Activated naive CD4-positive, alpha-beta T cell (primary cell): Measurements from ENCODE around the gene CNTLN.
"Not testable (repeated sequence)": the region's sequence is repeated elsewhere in the genome, so short reads cannot be mapped to it uniquely, and the experiment has no call there.

Experiments
- DNase-seq, 4 experiments: peaks; one replicate each; lab custom pipeline; 2025; lab: John Stamatoyannopoulos, UW

CNTLN gene

GRCh38 chr9:17171309-17172094, 36.7 kb downstream of the CNTLN start:
- DNase-seq = no peak

- not testable (repeated sequence) for DNase-seq
Measured at GRCh38 chr9:17177496-17177895, 42.7 kb downstream of the CNTLN start.

- DNase-seq = no peak
Measured at GRCh38 chr9:17185481-17186029, 50.7 kb downstream of the CNTLN start.

GRCh38 chr9:17191082-17191481, 56.2 kb downstream of the CNTLN start:
- DNase-seq = no peak

- DNase-seq = no peak
Measured at GRCh38 chr9:17204611-17205152, 69.8 kb downstream of the CNTLN start.

GRCh38 chr9:17216011-17216410, 81.2 kb downstream of the CNTLN start:
- no peak for DNase-seq

GRCh38 chr9:17216646-17217045, 81.8 kb downstream of the CNTLN start:
- DNase-seq = no peak

GRCh38 chr9:17217272-17217671, 82.4 kb downstream of the CNTLN start:
- DNase-seq = no peak

- DNase-seq = no peak
Measured at GRCh38 chr9:17219261-17219660, 84.4 kb downstream of the CNTLN start.

- no peak for DNase-seq
Measured at GRCh38 chr9:17222932-17223331, 88.1 kb downstream of the CNTLN start.

GRCh38 chr9:17225407-17225806, 90.6 kb downstream of the CNTLN start:
- DNase-seq = no peak

- DNase-seq = no peak
Measured at GRCh38 chr9:17229945-17230560, 95.2 kb downstream of the CNTLN start.

GRCh38 chr9:17230646-17231045, 95.8 kb downstream of the CNTLN start:
- no peak for DNase-seq

- no peak for DNase-seq
Measured at GRCh38 chr9:17236147-17236546, 101.3 kb downstream of the CNTLN start.

- no peak for DNase-seq
Measured at GRCh38 chr9:17246770-17247169, 111.9 kb downstream of the CNTLN start.

GRCh38 chr9:17251100-17251499, 116.3 kb downstream of the CNTLN start:
- DNase-seq = no peak

GRCh38 chr9:17268531-17269188, 133.8 kb downstream of the CNTLN start:
- not testable (repeated sequence) for DNase-seq

GRCh38 chr9:17269799-17270198, 135.0 kb downstream of the CNTLN start:
- no peak for DNase-seq

- DNase-seq = no peak
Measured at GRCh38 chr9:17272536-17272935, 137.7 kb downstream of the CNTLN start.

- no peak for DNase-seq
Measured at GRCh38 chr9:17280350-17281012, 145.6 kb downstream of the CNTLN start.

- not testable (repeated sequence) for DNase-seq
Measured at GRCh38 chr9:17290673-17291072, 155.8 kb downstream of the CNTLN start.

GRCh38 chr9:17291766-17292165, 156.9 kb downstream of the CNTLN start:
- no peak for DNase-seq
